Nucleus accumbens (tissue), 56 donors: ENCODE data around the gene COQ2.
"Not testable (repeated sequence)": the region's sequence is repeated elsewhere in the genome, so short reads cannot be mapped to it uniquely, and the experiment has no call there.

ENCODE experiments used
- DNase-seq, 56 donors: peaks; one replicate each; lab custom pipeline; 2025; lab: John Stamatoyannopoulos, UW

Gene COQ2

GRCh38 chr4:83251447-83251830 is 33.2 kb downstream of the COQ2 start:
- DNase-seq, result no peak

- no peak for DNase-seq
Observed at GRCh38 chr4:83250687-83251446, 33.7 kb downstream of the COQ2 start.

- no peak for DNase-seq
Observed at GRCh38 chr4:83248486-83248885, 36.1 kb downstream of the COQ2 start.

GRCh38 chr4:83247415-83248357 is 36.9 kb downstream of the COQ2 start:
- DNase-seq, result no peak

GRCh38 chr4:83241132-83241531 is 43.5 kb downstream of the COQ2 start:
- no peak for DNase-seq

- no peak for DNase-seq
Observed at GRCh38 chr4:83240379-83240875, 44.2 kb downstream of the COQ2 start.

GRCh38 chr4:83238393-83239248 is 46.0 kb downstream of the COQ2 start:
- no peak for DNase-seq

GRCh38 chr4:83237591-83237990 is 47.0 kb downstream of the COQ2 start:
- no peak for DNase-seq

GRCh38 chr4:83235645-83236133 is 48.9 kb downstream of the COQ2 start:
- not testable (repeated sequence) for DNase-seq

GRCh38 chr4:83234902-83235644 is 49.5 kb downstream of the COQ2 start:
- DNase-seq, result no peak

GRCh38 chr4:83234387-83234786 is 50.2 kb downstream of the COQ2 start:
- not testable (repeated sequence) for DNase-seq

- no peak for DNase-seq
Observed at GRCh38 chr4:83232082-83232481, 52.5 kb downstream of the COQ2 start.

GRCh38 chr4:83231620-83232076 is 53.0 kb downstream of the COQ2 start:
- no peak for DNase-seq

- no peak for DNase-seq
Observed at GRCh38 chr4:83230928-83231327, 53.7 kb downstream of the COQ2 start.

- no peak for DNase-seq
Observed at GRCh38 chr4:83229791-83230190, 54.8 kb downstream of the COQ2 start.

- DNase-seq, result no peak
Observed at GRCh38 chr4:83228231-83228630, 56.4 kb downstream of the COQ2 start.

- no peak for DNase-seq
Observed at GRCh38 chr4:83224502-83225197, 59.9 kb downstream of the COQ2 start.

GRCh38 chr4:83223781-83224180 is 60.8 kb downstream of the COQ2 start:
- no peak for DNase-seq

GRCh38 chr4:83221897-83222441 is 62.6 kb downstream of the COQ2 start:
- DNase-seq, result no peak
